A673 (cell line): ENCODE data around the gene ATG4A. TPM values are rescaled to one million over a fixed set of nuclear protein-coding genes. Genes with fewer than 3 reads are reported as not detected.
A peak's percentile ranks its signal among the peaks of the same experiment; 100 is the strongest.

Experiments used
- BruUV-seq: library from RNA; stranded (reverse); fragments of 400-500 nt; replicated peaks from 2 replicates; lab custom pipeline; 2021; lab: Mats Ljungman, UMichigan
- CTCF ChIA-PET: fragments of 300-600 bp; sonication (Branson Sonifier 250); formaldehyde crosslinking; loops from one replicate; lab custom pipeline; 2022; ENCODE audit warnings: antibody characterized with exemption; lab: Charles Lee
- POLR2A ChIA-PET: fragments of 300-600 bp; sonication (Branson Sonifier 250); formaldehyde crosslinking; loops from one replicate; lab custom pipeline; 2022; ENCODE audit warnings: antibody characterized with exemption; ENCODE audit not compliant: low non-redundant PET; lab: Charles Lee
- DNase-seq: peaks from one replicate; pipeline ENCODE4 v3.0.0-alpha.2; 2015; ENCODE audit warnings: low spot score
- H3K27ac ChIP-seq: fragments of 200-600 bp; sonication (generic); 2 replicates; pipeline ENCODE4 v1.5.1; 2016; ENCODE audit warnings: mixed run types, low read depth, mild to moderate bottlenecking, mixed read lengths, antibody characterized with exemption, low read length; ENCODE audit not compliant: poor library complexity, severe bottlenecking
- H3K27me3 ChIP-seq: fragments of 200-600 bp; sonication (generic); replicated peaks from 2 replicates; pipeline ENCODE4 v1.6.1; 2017; ENCODE audit warnings: mixed run types, low read depth, mild to moderate bottlenecking, mixed read lengths, antibody characterized with exemption, low read length; ENCODE audit not compliant: insufficient read depth, poor library complexity
- H3K36me3 ChIP-seq: fragments of 200-600 bp; sonication (generic); 2 replicates; pipeline ENCODE4 v1.6.1; 2016; ENCODE audit warnings: mixed run types, mild to moderate bottlenecking, mixed read lengths, antibody characterized with exemption, low read length; ENCODE audit not compliant: insufficient read depth, poor library complexity, severe bottlenecking
- H3K4me1 ChIP-seq: fragments of 200-600 bp; sonication (generic); 2 replicates; pipeline ENCODE4 v1.6.1; 2017; ENCODE audit warnings: mixed run types, mild to moderate bottlenecking, mixed read lengths, antibody characterized with exemption, low read length; ENCODE audit not compliant: insufficient read depth, poor library complexity, severe bottlenecking
- H3K4me3 ChIP-seq: fragments of 200-600 bp; sonication (generic); 2 replicates; pipeline ENCODE4 v1.5.1; 2016; ENCODE audit warnings: low read depth, mixed run types, mild to moderate bottlenecking, mixed read lengths, low read length; ENCODE audit not compliant: poor library complexity, severe bottlenecking
- H3K9me3 ChIP-seq: fragments of 200-600 bp; sonication (generic); 2 replicates; pipeline ENCODE4 v1.6.1; 2016; ENCODE audit warnings: mixed run types, low read depth, mild to moderate bottlenecking, mixed read lengths, antibody characterized with exemption, low read length; ENCODE audit not compliant: poor library complexity, severe bottlenecking
- EZH2 ChIP-seq: fragments of 200-600 bp; sonication (generic); IDR thresholded peaks from 2 replicates; pipeline ENCODE4 v1.6.1; 2017; ENCODE audit warnings: borderline replicate concordance, low read depth, mild to moderate bottlenecking, mixed read lengths, antibody characterized with exemption, low read length; ENCODE audit not compliant: poor library complexity, severe bottlenecking
- intact Hi-C: fragments of 100-400 bp; cut with micrococcal nuclease; formaldehyde crosslinking; loops from one replicate; pipeline ENCODE4 v1.10.0; 2022; ENCODE audit not compliant: unreplicated experiment
- total RNA-seq: library from RNA; stranded (reverse); gene quantifications from 2 replicates; pipeline ENCODE4 v1.2.3, GENCODE V29; 2021
- TF ChIP-seq, protein P1 (sequence below): fragments of 300-800, 200-600 bp; sonication (generic); conservative IDR thresholded peaks from 2 replicates; pipeline ENCODE4 v1.5.1; 2017; ENCODE audit warnings: low read depth, mild to moderate bottlenecking, antibody characterized with exemption, low read length, moderate library complexity, mixed read lengths

Gene ATG4A
- total RNA-seq, 1 experiment from 2014 or later: 4.8 TPM

DNA sequence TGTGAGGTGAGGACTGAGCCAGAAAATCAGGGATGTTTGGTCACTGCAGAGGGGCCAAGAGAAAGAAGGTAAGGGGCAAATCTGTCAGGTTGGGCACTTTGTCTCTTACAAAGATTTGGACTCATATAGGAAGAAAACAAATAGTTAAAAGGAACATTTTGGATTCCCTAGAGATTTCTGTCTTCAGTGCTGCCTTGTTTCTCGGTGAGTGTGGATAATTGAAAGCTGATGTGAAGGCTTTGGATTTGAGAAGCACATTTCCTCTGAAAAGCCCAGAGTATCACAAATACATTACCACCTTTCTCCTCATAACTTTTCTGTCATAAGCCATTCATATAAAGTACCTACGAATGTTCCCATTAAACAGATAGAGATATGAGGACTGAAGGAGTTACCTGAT lies 107.5 kb downstream of the ATG4A start:
- Histone ChIP-seq H3K27me3 (peaks cover under 1% of the 10 kb centered on the region), H3K36me3 (no peaks in the 10 kb centered on the region), H3K9me3 (no peaks in the 10 kb centered on the region), H3K27ac (no peak overlapping the region), H3K4me3 (no peak overlapping the region), H3K4me1 (no peaks in the 10 kb centered on the region)
- ChIA-PET CTCF (no interaction called here), POLR2A (no interaction called here)
- TF ChIP-seq, protein P1, sequence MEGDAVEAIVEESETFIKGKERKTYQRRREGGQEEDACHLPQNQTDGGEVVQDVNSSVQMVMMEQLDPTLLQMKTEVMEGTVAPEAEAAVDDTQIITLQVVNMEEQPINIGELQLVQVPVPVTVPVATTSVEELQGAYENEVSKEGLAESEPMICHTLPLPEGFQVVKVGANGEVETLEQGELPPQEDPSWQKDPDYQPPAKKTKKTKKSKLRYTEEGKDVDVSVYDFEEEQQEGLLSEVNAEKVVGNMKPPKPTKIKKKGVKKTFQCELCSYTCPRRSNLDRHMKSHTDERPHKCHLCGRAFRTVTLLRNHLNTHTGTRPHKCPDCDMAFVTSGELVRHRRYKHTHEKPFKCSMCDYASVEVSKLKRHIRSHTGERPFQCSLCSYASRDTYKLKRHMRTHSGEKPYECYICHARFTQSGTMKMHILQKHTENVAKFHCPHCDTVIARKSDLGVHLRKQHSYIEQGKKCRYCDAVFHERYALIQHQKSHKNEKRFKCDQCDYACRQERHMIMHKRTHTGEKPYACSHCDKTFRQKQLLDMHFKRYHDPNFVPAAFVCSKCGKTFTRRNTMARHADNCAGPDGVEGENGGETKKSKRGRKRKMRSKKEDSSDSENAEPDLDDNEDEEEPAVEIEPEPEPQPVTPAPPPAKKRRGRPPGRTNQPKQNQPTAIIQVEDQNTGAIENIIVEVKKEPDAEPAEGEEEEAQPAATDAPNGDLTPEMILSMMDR: no peak
- TF ChIP-seq EZH2: no peak
- no peak for DNase-seq
- intact Hi-C loops: no loop called here
- BruUV-seq: no TSS peak

DNA sequence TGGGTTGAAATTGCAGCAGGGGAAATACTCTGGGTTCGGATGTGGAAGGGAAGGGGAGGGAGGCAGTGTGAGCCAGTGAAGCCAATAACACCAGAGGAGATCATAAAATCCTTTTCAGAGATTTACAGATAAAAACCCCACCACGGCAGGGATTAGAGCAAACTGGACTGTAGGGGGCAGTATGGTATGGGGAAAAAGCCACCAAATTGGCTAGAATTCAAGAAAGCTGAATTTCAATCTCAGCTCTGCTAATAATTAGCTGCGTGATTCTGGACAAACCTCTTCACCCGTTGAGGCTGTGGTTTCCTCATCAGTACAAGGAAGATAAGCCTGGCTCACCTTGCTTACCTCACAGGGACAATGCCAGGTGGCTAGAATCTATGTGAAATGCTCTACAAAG lies 108.1 kb downstream of the ATG4A start:
- TF ChIP-seq, protein P1: peak; percentile 69
- TF ChIP-seq EZH2: no peak
- no peak overlapping the region for H3K27ac ChIP-seq
- H3K4me3 ChIP-seq: no peak overlapping the region
- DNase-seq: peak; percentile 63
- H3K27me3 ChIP-seq: peaks cover 5% of the 10 kb centered on the region
- BruUV-seq: no TSS peak
- no peaks in the 10 kb centered on the region for H3K4me1 ChIP-seq
- ChIA-PET POLR2A (no interaction called here), CTCF (interaction anchor here (0.7 to 1.0 kb wide), 3 partner anchors 104 to 1186 kb away, joined by 3 to 4 read pairs (median 3); no protein-coding TSS in a partner anchor)
- H3K36me3 ChIP-seq: no peaks in the 10 kb centered on the region
- intact Hi-C loops: no loop called here
- no peaks in the 10 kb centered on the region for H3K9me3 ChIP-seq

DNA sequence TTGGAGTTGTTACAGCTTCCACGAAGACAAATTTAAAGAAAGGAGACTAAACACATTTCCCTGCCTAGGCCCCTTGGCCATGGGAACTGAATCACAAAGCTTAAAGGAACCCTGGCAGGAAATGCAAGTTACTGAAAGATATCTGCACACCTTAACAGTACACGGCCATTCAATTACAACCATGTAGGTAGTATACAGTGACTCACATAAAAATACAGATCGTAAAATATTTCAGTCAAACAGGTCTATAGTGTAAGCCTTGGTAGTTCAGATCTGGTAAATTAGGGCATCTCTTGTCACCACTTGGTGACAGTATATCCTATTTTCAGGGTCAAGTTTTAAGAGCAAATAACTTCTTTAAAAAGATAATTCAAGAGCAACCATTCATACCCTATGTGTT lies 112.0 kb downstream of the ATG4A start:
- no TSS peak for BruUV-seq
- intact Hi-C loops: no loop called here
- Histone ChIP-seq H3K4me1 (no peaks in the 10 kb centered on the region), H3K27ac (no peak overlapping the region), H3K4me3 (no peak overlapping the region), H3K27me3 (peaks cover 16% of the 10 kb centered on the region), H3K36me3 (no peaks in the 10 kb centered on the region), H3K9me3 (no peaks in the 10 kb centered on the region)
- ChIA-PET POLR2A (no interaction called here), CTCF (no interaction called here)
- DNase-seq: no peak
- TF ChIP-seq EZH2: no peak
- TF ChIP-seq, protein P1: no peak

Other genes with a start within 250 kb of the ATG4A start
- gene TEX13B, start 109.4 kb upstream of the ATG4A start, total RNA-seq: not detected in 2 replicates
- not detected in 2 replicates for gene VSIG1, start 46.7 kb upstream of the ATG4A start, total RNA-seq
- 49.6 and 52.0 TPM in 2 replicates for gene PSMD10, start 236 bp upstream of the ATG4A start, total RNA-seq